Keratinocyte (primary cell): ENCODE results near the gene LRP3. TPM values are rescaled to one million over a fixed set of nuclear protein-coding genes. Genes with fewer than 3 reads are reported as not detected.

Experiments used
- DNase-seq: peaks from one replicate; pipeline ENCODE4 v3.0.0-alpha.2; 2011; ENCODE audit warnings: low read depth, missing footprints, low spot score
- FAIRE-seq: peaks from 2 replicates; lab custom pipeline; 2011; peaks lifted over from hg19 to GRCh38; lab: Jason Lieb, UNC
- H2AFZ ChIP-seq: 2 replicates; pipeline ENCODE4 v1.6.0; 2012; ENCODE audit warnings: low read length, control low read depth, inconsistent platforms; ENCODE audit not compliant: control insufficient read depth
- H3K27ac ChIP-seq: 2 replicates; pipeline ENCODE4 v1.5.1; 2011; ENCODE audit warnings: low read length; ENCODE audit not compliant: control insufficient read depth, insufficient read depth
- H3K27me3 ChIP-seq: 3 replicates; pipeline ENCODE4 v1.6.0; 2011; ENCODE audit warnings: low read length; ENCODE audit not compliant: control insufficient read depth, insufficient read depth; ENCODE audit errors: extremely low read depth
- H3K36me3 ChIP-seq, 2 experiments: 2 replicates in 1 of 2; 3 replicates in 1 of 2; pipeline ENCODE4 v1.5.1; 2011; ENCODE audit warnings: low read length in 2 of 2, mild to moderate bottlenecking in 1 of 2; ENCODE audit not compliant: control insufficient read depth in 2 of 2, insufficient read depth in 2 of 2; ENCODE audit errors: extremely low read depth in 1 of 2
- H3K4me1 ChIP-seq: 3 replicates; pipeline ENCODE4 v1.5.1; 2011; ENCODE audit warnings: low read length; ENCODE audit not compliant: control insufficient read depth, insufficient read depth; ENCODE audit errors: extremely low read depth
- H3K4me2 ChIP-seq: 3 replicates; pipeline ENCODE4 v1.6.0; 2011; ENCODE audit warnings: low read depth, low read length; ENCODE audit not compliant: control insufficient read depth, insufficient read depth; ENCODE audit errors: extremely low read depth
- H3K4me3 ChIP-seq, 3 experiments: fragments of 200-600 bp in 1 of 3; sonication (generic) in 1 of 3; 2 replicates in 2 of 3; 3 replicates in 1 of 3; pipeline ENCODE4 v1.5.1; 2011 to 2016; ENCODE audit warnings: low read length in 3 of 3, mild to moderate bottlenecking in 3 of 3, control low read depth in 2 of 3, inconsistent platforms in 1 of 3, low read depth in 1 of 3, mixed read lengths in 1 of 3, mixed run types in 1 of 3, moderate library complexity in 1 of 3; ENCODE audit not compliant: control insufficient read depth in 2 of 3, insufficient read depth in 2 of 3; ENCODE audit errors: extremely low read depth in 1 of 3
- H3K79me2 ChIP-seq: 2 replicates; pipeline ENCODE4 v1.6.0; 2012; ENCODE audit warnings: low read length; ENCODE audit not compliant: control insufficient read depth, insufficient read depth
- H3K9ac ChIP-seq: 3 replicates; pipeline ENCODE4 v1.6.0; 2011; ENCODE audit warnings: low read length; ENCODE audit not compliant: control insufficient read depth, insufficient read depth; ENCODE audit errors: extremely low read depth
- H3K9me1 ChIP-seq: 3 replicates; pipeline ENCODE4 v1.6.0; 2011; ENCODE audit warnings: low read length; ENCODE audit not compliant: control insufficient read depth, insufficient read depth; ENCODE audit errors: extremely low read depth
- H3K9me3 ChIP-seq: 2 replicates; pipeline ENCODE4 v1.5.1; 2012; ENCODE audit warnings: low read depth, low read length; ENCODE audit not compliant: control insufficient read depth
- H4K20me1 ChIP-seq: 3 replicates; pipeline ENCODE4 v1.6.0; 2011; ENCODE audit warnings: low read length; ENCODE audit not compliant: control insufficient read depth, insufficient read depth; ENCODE audit errors: extremely low read depth
- EZH2 ChIP-seq: IDR thresholded peaks from one replicate; pipeline ENCODE4 v1.6.1; 2012; ENCODE audit warnings: inconsistent platforms, mild to moderate bottlenecking, low read length, moderate library complexity
- dilution Hi-C: fragments of 300-500 bp; cut with MboI; formaldehyde crosslinking; loops from one replicate; pipeline ENCODE4 v1.7.0; 2020; ENCODE audit warnings: low sequenced_read_pairs; ENCODE audit not compliant: extremely low pct_ligation_motif_present
- polyA plus RNA-seq, 5 experiments: library from polyadenylated mRNA; depleted of rRNA in 3 of 5; stranded (reverse) in 3 of 5; stranded (forward) in 1 of 5; unstranded in 1 of 5; fragments of >200 nt; gene quantifications; 1 replicate in 1 of 5; 2 replicates in 3 of 5; 3 replicates in 1 of 5; pipeline versions ENCODE4 v1.2.1 to v1.2.3, GENCODE V29; 2011 to 2012; ENCODE audit warnings: missing spikeins in 2 of 5, low read depth in 1 of 5, low replicate concordance in 1 of 5
- TF ChIP-seq, protein P1 (sequence below), 3 experiments: IDR thresholded peaks in 1 of 3; conservative IDR thresholded peaks in 1 of 3; optimal IDR thresholded peaks in 1 of 3; 2 replicates in 2 of 3; 3 replicates in 1 of 3; pipeline versions ENCODE3 to v1.5.1; 2011; ENCODE audit warnings: low read length in 3 of 3, mild to moderate bottlenecking in 3 of 3, moderate library complexity in 2 of 3, control low read depth in 1 of 3, inconsistent platforms in 1 of 3; ENCODE audit not compliant: insufficient read depth in 2 of 3; ENCODE audit errors: extremely low read depth in 1 of 3

LRP3 gene
- polyA plus RNA-seq, 1 donor (not counting 4 experiments of a cell fraction or from before 2014, with no cell fraction given) = 5.0 TPM

DNA sequence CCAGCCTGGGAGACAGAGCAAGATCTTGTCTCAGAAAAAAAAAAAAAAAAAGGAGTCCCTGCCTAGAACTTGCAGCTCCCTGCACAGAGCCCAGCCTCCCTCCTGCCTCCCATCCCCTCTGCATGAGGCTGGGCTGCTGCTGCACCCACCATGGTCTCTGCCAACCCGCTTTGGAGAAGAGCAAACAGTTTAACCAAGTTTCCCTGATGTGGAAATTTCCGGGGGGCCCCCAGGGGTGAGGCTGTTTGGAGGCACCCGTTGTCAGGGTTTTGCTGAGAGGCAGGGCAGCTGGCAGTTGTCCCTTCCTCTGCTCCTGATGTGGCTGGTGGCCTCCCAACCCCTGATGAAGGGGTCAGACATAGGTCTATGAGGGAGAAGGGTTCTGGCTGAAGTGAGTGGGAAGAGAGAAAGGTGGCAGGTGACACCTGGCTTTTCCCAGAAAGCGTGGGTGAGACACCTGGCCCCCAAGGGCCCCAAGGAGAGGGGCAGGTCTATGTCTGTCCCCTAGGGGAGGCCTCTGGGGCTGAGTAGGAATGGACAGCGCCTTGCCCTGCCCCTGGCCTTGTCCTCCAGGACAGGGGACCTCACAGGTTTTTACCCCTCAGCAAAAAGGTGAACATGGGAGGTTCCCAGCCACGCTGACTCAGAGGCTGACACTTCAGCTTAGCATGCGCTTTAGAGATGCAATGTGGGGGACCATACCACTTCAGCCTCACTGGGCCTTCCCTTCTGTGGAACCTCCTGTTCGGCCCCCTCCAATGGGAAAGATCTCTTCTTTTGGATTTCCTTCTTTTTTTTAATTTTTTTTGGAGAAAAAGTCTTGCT, 5.5 kb downstream of the LRP3 start:
- dilution Hi-C loops = no loop called here
- FAIRE-seq (no peak), DNase-seq (no peak)
- peaks cover 3% of the 10 kb centered on the region for H3K4me1 ChIP-seq
- H2AFZ ChIP-seq = no peak overlapping the region
- peaks cover 0 to 10% of the 10 kb centered on the region in 2 experiments for H3K36me3 ChIP-seq
- H3K9me3 ChIP-seq = no peaks in the 10 kb centered on the region
- TF ChIP-seq EZH2 = no peak
- TF ChIP-seq, protein P1, sequence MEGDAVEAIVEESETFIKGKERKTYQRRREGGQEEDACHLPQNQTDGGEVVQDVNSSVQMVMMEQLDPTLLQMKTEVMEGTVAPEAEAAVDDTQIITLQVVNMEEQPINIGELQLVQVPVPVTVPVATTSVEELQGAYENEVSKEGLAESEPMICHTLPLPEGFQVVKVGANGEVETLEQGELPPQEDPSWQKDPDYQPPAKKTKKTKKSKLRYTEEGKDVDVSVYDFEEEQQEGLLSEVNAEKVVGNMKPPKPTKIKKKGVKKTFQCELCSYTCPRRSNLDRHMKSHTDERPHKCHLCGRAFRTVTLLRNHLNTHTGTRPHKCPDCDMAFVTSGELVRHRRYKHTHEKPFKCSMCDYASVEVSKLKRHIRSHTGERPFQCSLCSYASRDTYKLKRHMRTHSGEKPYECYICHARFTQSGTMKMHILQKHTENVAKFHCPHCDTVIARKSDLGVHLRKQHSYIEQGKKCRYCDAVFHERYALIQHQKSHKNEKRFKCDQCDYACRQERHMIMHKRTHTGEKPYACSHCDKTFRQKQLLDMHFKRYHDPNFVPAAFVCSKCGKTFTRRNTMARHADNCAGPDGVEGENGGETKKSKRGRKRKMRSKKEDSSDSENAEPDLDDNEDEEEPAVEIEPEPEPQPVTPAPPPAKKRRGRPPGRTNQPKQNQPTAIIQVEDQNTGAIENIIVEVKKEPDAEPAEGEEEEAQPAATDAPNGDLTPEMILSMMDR (optimal IDR thresholded peaks at IDR 0.05 in 1 of 3, IDR thresholded peaks at IDR 0.05 in 1 of 3, conservative IDR thresholded peaks at IDR 0.05 in 1 of 3; ENCODE audit: extremely low read depth in 1 of 3, insufficient read depth in 2 of 3, low read length in 3 of 3) = no peak
- H3K4me2 ChIP-seq = no peak overlapping the region
- H3K4me3 ChIP-seq = no peak overlapping the region
- no peaks in the 10 kb centered on the region for H3K9me1 ChIP-seq
- H3K27ac ChIP-seq = no peak overlapping the region
- H4K20me1 ChIP-seq = peaks cover 3% of the 10 kb centered on the region
- H3K79me2 ChIP-seq = no peaks in the 10 kb centered on the region
- no peaks in the 10 kb centered on the region for H3K27me3 ChIP-seq
- H3K9ac ChIP-seq = no peak overlapping the region

DNA sequence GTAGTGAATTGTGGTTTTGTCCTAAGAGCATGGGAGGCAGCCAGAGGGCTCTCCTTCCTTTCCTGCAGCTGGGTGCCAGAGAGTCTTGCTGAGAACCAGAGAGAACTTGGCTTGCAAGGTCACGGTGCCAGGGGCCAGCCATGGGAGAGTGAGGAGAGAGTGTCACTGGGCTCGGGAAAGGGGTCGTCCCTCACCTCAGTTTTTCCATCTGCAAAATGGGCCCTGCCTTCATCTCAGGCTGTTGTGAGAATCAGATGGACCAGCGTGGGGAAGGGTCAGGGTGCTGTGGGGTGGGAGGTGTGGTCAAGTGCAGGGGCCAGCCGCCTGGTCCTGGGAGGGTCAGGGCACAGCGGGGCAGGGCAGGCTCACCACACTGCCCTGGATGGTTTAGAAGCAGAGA, 7.3 kb downstream of the LRP3 start:
- no peak overlapping the region for H3K9ac ChIP-seq
- H3K4me2 ChIP-seq = no peak overlapping the region
- H3K27ac ChIP-seq = no peak overlapping the region
- H4K20me1 ChIP-seq = peaks cover 3% of the 10 kb centered on the region
- no peaks in the 10 kb centered on the region for H3K27me3 ChIP-seq
- H3K79me2 ChIP-seq = no peaks in the 10 kb centered on the region
- H2AFZ ChIP-seq = no peak overlapping the region
- no peaks in the 10 kb centered on the region for H3K4me1 ChIP-seq
- FAIRE-seq (no peak), DNase-seq (no peak)
- H3K9me3 ChIP-seq = no peaks in the 10 kb centered on the region
- no peaks in the 10 kb centered on the region for H3K9me1 ChIP-seq
- TF ChIP-seq, protein P1 (optimal IDR thresholded peaks at IDR 0.05 in 1 of 3, IDR thresholded peaks at IDR 0.05 in 1 of 3, conservative IDR thresholded peaks at IDR 0.05 in 1 of 3; ENCODE audit: extremely low read depth in 1 of 3, insufficient read depth in 2 of 3, low read length in 3 of 3) = no peak
- no peak for TF ChIP-seq EZH2
- no peak overlapping the region for H3K4me3 ChIP-seq
- dilution Hi-C loops = no loop called here
- peaks cover 0 to 14% of the 10 kb centered on the region in 2 experiments for H3K36me3 ChIP-seq
